Loucy (cell line): Measurements from ENCODE around the gene ANKRD1.
A peak's percentile ranks its signal among the peaks of the same experiment; 100 is the strongest.

Experiments used
- H2AFZ ChIP-seq: fragments of 200-600 bp; sonication (generic); 2 replicates; pipeline ENCODE4 v1.6.0; 2016; ENCODE audit warnings: antibody characterized with exemption, mild to moderate bottlenecking, low read length, moderate library complexity
- H3F3A ChIP-seq: fragments of 200-600 bp; 2 replicates; pipeline ENCODE4 v1.6.0; 2016; ENCODE audit warnings: antibody characterized with exemption, low read depth, mild to moderate bottlenecking
- H3K27me3 ChIP-seq: fragments of 200-600 bp; sonication (generic); 2 replicates; pipeline ENCODE4 v1.6.1; 2014; ENCODE audit warnings: low read length, mild to moderate bottlenecking; ENCODE audit not compliant: insufficient read depth, poor library complexity, severe bottlenecking
- H3K36me3 ChIP-seq: fragments of 200-600 bp; sonication (generic); 2 replicates; pipeline ENCODE4 v1.6.1; 2016; ENCODE audit warnings: low read length; ENCODE audit not compliant: insufficient read depth
- H3K4me1 ChIP-seq: fragments of 200-600 bp; sonication (generic); 2 replicates; pipeline ENCODE4 v1.5.1; 2014; ENCODE audit warnings: low read length, mild to moderate bottlenecking; ENCODE audit not compliant: insufficient read depth, poor library complexity, severe bottlenecking
- H3K4me2 ChIP-seq: fragments of 200-600 bp; sonication (generic); 2 replicates; pipeline ENCODE4 v1.6.0; 2014; ENCODE audit warnings: antibody characterized with exemption, low read length, low read depth, mild to moderate bottlenecking; ENCODE audit not compliant: poor library complexity, severe bottlenecking
- H3K4me3 ChIP-seq: fragments of 200-600 bp; sonication (generic); 2 replicates; pipeline ENCODE4 v1.5.1; 2014; ENCODE audit warnings: low read length, mild to moderate bottlenecking, mixed read lengths; ENCODE audit not compliant: poor library complexity, severe bottlenecking
- H3K79me2 ChIP-seq: fragments of 200-600 bp; sonication (generic); 2 replicates; pipeline ENCODE4 v1.6.1; 2014; ENCODE audit warnings: low read length; ENCODE audit not compliant: insufficient read depth
- H3K9ac ChIP-seq: fragments of 200-600 bp; sonication (generic); 2 replicates; pipeline ENCODE4 v1.6.0; 2014; ENCODE audit warnings: mild to moderate bottlenecking, low read depth, low read length, moderate library complexity; ENCODE audit not compliant: poor library complexity, severe bottlenecking
- H3K9me2 ChIP-seq: fragments of 200-600 bp; sonication (generic); replicated peaks from 2 replicates; pipeline ENCODE4 v1.6.1; 2016; ENCODE audit warnings: low read depth, low read length, mixed read lengths
- H3K9me3 ChIP-seq: fragments of 200-600 bp; sonication (generic); 2 replicates; pipeline ENCODE4 v1.6.1; 2014; ENCODE audit warnings: mild to moderate bottlenecking, antibody characterized with exemption, low read length, low read depth; ENCODE audit not compliant: insufficient read depth
- H4K20me1 ChIP-seq: fragments of 200-600 bp; sonication (generic); 2 replicates; pipeline ENCODE4 v1.6.0; 2014; ENCODE audit warnings: antibody characterized with exemption, low read length, mild to moderate bottlenecking; ENCODE audit not compliant: insufficient read depth, poor library complexity, severe bottlenecking
- EZH2phosphoT487 ChIP-seq: fragments of 200-600 bp; IDR thresholded peaks from 2 replicates; pipeline ENCODE4 v1.6.1; 2018; ENCODE audit warnings: antibody characterized with exemption, mild to moderate bottlenecking, moderate library complexity, borderline replicate concordance
- TF ChIP-seq, protein P1 (sequence below): fragments of 200-600 bp; sonication (generic); conservative IDR thresholded peaks from 2 replicates; pipeline ENCODE4 v1.5.1; 2014; ENCODE audit warnings: mild to moderate bottlenecking, antibody characterized with exemption, low read length

ANKRD1 gene

DNA sequence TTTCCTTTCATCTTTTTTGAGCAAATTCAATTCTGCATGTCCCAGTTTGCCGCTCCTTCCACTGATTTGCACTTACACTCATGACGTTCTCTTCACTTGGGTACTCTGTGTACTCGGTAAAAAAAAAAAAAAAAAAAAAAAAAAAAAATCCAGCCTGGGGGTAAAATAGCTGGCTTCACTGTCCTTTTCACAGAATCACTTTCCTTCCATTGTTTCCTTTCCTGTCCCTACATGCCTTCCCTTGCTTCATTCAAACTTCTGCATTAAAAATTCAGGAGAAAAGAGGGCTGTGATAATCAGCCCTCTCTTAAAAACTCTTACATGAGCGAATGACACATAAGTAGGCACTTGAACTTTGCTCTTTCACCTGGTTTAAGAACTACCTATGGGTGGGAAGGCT, 8.7 kb downstream of the ANKRD1 start:
- Histone ChIP-seq H3K79me2 (no peaks in the 10 kb centered on the region), H3K4me2 (no peak overlapping the region), H3K36me3 (no peaks in the 10 kb centered on the region), H2AFZ (no peak overlapping the region), H3K4me3 (no peak overlapping the region), H3K27me3 (no peaks in the 10 kb centered on the region), H3K9me2 (no peaks in the 10 kb centered on the region), H4K20me1 (no peaks in the 10 kb centered on the region), H3K9ac (no peak overlapping the region), H3K9me3 (no peaks in the 10 kb centered on the region), H3F3A (no peaks in the 10 kb centered on the region), H3K4me1 (no peaks in the 10 kb centered on the region)
- TF ChIP-seq, protein P1, sequence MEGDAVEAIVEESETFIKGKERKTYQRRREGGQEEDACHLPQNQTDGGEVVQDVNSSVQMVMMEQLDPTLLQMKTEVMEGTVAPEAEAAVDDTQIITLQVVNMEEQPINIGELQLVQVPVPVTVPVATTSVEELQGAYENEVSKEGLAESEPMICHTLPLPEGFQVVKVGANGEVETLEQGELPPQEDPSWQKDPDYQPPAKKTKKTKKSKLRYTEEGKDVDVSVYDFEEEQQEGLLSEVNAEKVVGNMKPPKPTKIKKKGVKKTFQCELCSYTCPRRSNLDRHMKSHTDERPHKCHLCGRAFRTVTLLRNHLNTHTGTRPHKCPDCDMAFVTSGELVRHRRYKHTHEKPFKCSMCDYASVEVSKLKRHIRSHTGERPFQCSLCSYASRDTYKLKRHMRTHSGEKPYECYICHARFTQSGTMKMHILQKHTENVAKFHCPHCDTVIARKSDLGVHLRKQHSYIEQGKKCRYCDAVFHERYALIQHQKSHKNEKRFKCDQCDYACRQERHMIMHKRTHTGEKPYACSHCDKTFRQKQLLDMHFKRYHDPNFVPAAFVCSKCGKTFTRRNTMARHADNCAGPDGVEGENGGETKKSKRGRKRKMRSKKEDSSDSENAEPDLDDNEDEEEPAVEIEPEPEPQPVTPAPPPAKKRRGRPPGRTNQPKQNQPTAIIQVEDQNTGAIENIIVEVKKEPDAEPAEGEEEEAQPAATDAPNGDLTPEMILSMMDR, result no peak
- TF ChIP-seq EZH2phosphoT487, result no peak

DNA sequence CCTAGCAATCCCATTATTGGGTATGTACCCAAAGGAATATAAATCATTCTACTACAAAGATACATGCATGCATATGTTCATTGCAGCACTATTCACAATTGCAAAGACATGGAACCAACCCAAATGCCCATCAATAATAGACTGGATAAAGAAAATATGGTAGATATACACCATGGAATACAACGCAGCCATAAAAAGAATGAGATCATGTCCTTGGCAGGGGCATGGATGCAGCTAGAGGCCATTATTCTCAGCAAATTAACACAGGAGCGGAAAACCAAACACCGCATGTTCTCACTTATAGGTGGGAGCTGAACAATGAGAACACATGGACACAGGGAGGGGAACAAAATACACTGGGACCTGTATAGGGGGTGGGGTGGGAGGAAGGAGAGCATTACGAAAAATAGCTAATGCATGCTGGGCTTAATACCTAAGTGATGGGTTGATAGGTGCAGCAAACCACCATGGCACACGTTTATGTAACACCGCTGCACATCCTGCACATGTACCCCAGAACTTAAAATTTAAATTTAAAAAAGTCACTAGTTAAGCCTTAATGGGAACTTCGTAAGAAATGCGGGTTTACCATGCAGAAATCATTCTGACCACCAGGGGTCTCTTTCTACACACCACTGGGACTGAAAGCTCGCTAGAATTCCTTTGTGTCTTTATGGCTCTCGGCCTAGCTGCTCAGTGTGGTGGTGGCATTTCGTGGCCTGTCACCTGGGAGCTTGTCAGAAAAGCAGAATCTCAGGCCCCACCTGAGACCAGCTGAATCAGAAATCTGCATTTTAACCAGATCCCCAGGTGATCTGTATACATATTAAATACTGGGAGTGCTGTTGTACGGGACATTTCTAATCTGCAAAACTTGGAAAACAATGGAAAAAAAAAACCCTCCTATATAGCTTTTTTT, 9.5 kb downstream of the ANKRD1 start:
- Histone ChIP-seq H3K9me3 (no peaks in the 10 kb centered on the region), H3K27me3 (no peaks in the 10 kb centered on the region), H4K20me1 (no peaks in the 10 kb centered on the region), H3K36me3 (no peaks in the 10 kb centered on the region), H3K79me2 (no peaks in the 10 kb centered on the region), H3K4me3 (no peak overlapping the region), H2AFZ (peak overlapping the region; percentile 84; the same call in 1 of the 2 replicates), H3K9ac (no peak overlapping the region), H3K4me2 (no peak overlapping the region), H3K9me2 (no peaks in the 10 kb centered on the region), H3K4me1 (no peaks in the 10 kb centered on the region), H3F3A (no peaks in the 10 kb centered on the region)
- TF ChIP-seq, protein P1, result peak; percentile 86
- no peak for TF ChIP-seq EZH2phosphoT487

DNA sequence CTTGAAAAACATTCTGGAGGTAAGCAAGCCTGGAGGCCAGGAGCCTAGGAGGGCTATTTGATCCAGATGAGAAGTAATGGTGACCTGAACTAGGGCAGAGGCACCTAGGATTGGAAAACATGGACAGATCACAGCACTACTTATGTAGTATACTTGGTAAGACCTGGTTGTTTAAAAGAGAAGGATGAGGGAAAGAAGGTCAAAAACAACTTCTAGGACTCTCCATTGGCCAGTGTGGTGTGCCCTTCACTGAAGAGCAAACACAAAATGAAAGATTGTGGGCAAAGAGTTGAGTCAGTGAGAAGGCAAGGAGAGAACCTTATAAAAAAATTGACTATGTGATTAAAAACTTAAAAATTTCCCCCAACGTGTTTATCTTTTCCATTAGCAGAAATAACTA, 14.3 kb downstream of the ANKRD1 start:
- Histone ChIP-seq H3K9ac (no peak overlapping the region), H3K9me3 (no peaks in the 10 kb centered on the region), H3K27me3 (no peaks in the 10 kb centered on the region), H4K20me1 (no peaks in the 10 kb centered on the region), H3K9me2 (no peaks in the 10 kb centered on the region), H2AFZ (no peak overlapping the region), H3F3A (no peaks in the 10 kb centered on the region), H3K4me2 (no peak overlapping the region), H3K4me3 (no peak overlapping the region), H3K36me3 (peaks cover 16% of the 10 kb centered on the region; the same call in 1 of the 2 replicates), H3K79me2 (no peaks in the 10 kb centered on the region), H3K4me1 (no peaks in the 10 kb centered on the region)
- TF ChIP-seq, protein P1, result no peak
- TF ChIP-seq EZH2phosphoT487, result no peak
